Fibroblast of lung (primary cell): ENCODE data around the gene CXCR2. TPM values are rescaled to one million over a fixed set of nuclear protein-coding genes. Genes with fewer than 3 reads are reported as not detected.
A peak's percentile ranks its signal among the peaks of the same experiment; 100 is the strongest.

Experiments
- DNase-seq, 2 donors: peaks; one replicate each; pipeline versions ENCODE4 v3.0.0 to v3.0.0-alpha.2; 2010; ENCODE audit warnings: low read depth in 2 of 2
- H2AFZ ChIP-seq: 2 replicates; pipeline ENCODE4 v1.5.1; 2012; ENCODE audit warnings: low read length, control low read depth, inconsistent platforms
- H3K27ac ChIP-seq: 2 replicates; pipeline ENCODE4 v1.5.1; 2011; ENCODE audit warnings: low read length, control low read depth; ENCODE audit not compliant: insufficient read depth
- H3K27me3 ChIP-seq: 2 replicates; pipeline ENCODE4 v1.5.1; 2011; ENCODE audit warnings: mild to moderate bottlenecking, low read length; ENCODE audit not compliant: control insufficient read depth, insufficient read depth
- H3K36me3 ChIP-seq: 2 replicates; pipeline ENCODE4 v1.5.1; 2011; ENCODE audit warnings: low read length; ENCODE audit not compliant: control insufficient read depth, insufficient read depth
- H3K4me1 ChIP-seq: 2 replicates; pipeline ENCODE4 v1.5.1; 2011; ENCODE audit warnings: low read length; ENCODE audit not compliant: control insufficient read depth, insufficient read depth; ENCODE audit errors: extremely low read depth
- H3K4me2 ChIP-seq: 2 replicates; pipeline ENCODE4 v1.5.1; 2011; ENCODE audit warnings: low read length, control low read depth; ENCODE audit not compliant: insufficient read depth; ENCODE audit errors: extremely low read depth
- H3K4me3 ChIP-seq, 4 experiments: fragments of 200-600 bp in 1 of 4; sonication (generic) in 1 of 4; replicated peaks in 1 of 4; 2 replicates each; pipeline ENCODE4 v1.5.1; 2011 to 2016; ENCODE audit warnings: low read length in 4 of 4, low read depth in 3 of 4, mild to moderate bottlenecking in 3 of 4, control low read depth in 2 of 4, inconsistent platforms in 1 of 4, mixed read lengths in 1 of 4; ENCODE audit not compliant: insufficient read depth in 1 of 4; ENCODE audit errors: control extremely low read depth in 1 of 4
- H3K79me2 ChIP-seq: 2 replicates; pipeline ENCODE4 v1.5.1; 2012; ENCODE audit warnings: mild to moderate bottlenecking, low read length, inconsistent platforms; ENCODE audit not compliant: control insufficient read depth, insufficient read depth
- H3K9ac ChIP-seq: 2 replicates; pipeline ENCODE4 v1.5.1; 2011; ENCODE audit warnings: mild to moderate bottlenecking, low read length, control low read depth; ENCODE audit not compliant: insufficient read depth
- H3K9me3 ChIP-seq: 2 replicates; pipeline ENCODE4 v1.5.1; 2012; ENCODE audit warnings: low read depth, low read length; ENCODE audit not compliant: control insufficient read depth, insufficient read depth
- H4K20me1 ChIP-seq: 2 replicates; pipeline ENCODE4 v1.5.1; 2011; ENCODE audit warnings: low read length; ENCODE audit not compliant: control insufficient read depth, insufficient read depth; ENCODE audit errors: extremely low read depth
- EZH2 ChIP-seq: IDR thresholded peaks from 2 replicates; pipeline ENCODE4 v1.5.1; 2012; ENCODE audit warnings: low read length, control low read depth, mild to moderate bottlenecking; ENCODE audit errors: missing control alignments
- polyA plus RNA-seq, 2 donors: library from polyadenylated mRNA; depleted of rRNA in 1 of 2; stranded (reverse) in 1 of 2; unstranded in 1 of 2; fragments of >200 nt; gene quantifications; 2 replicates each; pipeline ENCODE4 v1.2.1, GENCODE V29; 2011 to 2012; ENCODE audit warnings: missing spikeins in 1 of 2
- total RNA-seq: library from RNA; depleted of rRNA; stranded (reverse); fragments of >200 nt; gene quantifications from 2 replicates; pipeline ENCODE4 v1.2.1, GENCODE V29; 2014
- TF ChIP-seq, protein P1 (sequence below), 2 donors: IDR thresholded peaks in 1 of 2; conservative IDR thresholded peaks in 1 of 2; 1 replicate in 1 of 2; 2 replicates in 1 of 2; pipeline ENCODE4 v1.5.1; 2011 to 2012; ENCODE audit warnings: low read length in 2 of 2, control low read depth in 1 of 2, inconsistent platforms in 1 of 2, low read depth in 1 of 2, mild to moderate bottlenecking in 1 of 2

The CXCR2 gene
- total and polyA plus RNA-seq, 2 donors (not counting 1 experiment from before 2014, with no cell fraction given) = not detected

DNA sequence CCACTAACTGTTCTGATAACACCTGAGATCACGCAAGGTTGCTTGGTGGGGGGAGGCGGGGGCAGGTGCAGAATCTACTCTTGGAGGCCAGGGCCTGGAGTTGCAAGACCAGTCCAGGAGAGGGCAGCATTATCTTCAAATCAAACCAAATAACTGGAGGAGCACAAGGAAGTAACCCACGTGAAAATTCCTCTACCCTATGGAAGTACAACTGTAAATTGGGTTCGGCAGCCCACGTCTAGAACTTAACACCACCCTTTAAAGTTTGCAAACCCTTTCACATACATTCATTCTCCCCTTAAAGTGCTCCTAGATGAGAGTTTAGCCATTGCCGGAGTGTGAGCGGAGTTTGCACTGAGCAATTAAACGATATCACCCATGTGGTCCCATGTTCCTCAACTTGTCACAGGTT, 60.5 kb downstream of the CXCR2 start:
- Histone ChIP-seq H3K9ac (no peak overlapping the region), H3K4me2 (peak overlapping the region; percentile 19), H3K4me1 (no peaks in the 10 kb centered on the region), H3K79me2 (no peaks in the 10 kb centered on the region), H2AFZ (peak overlapping the region; percentile 58), H3K27ac (no peak overlapping the region), H3K27me3 (peaks cover 11% of the 10 kb centered on the region), H4K20me1 (no peaks in the 10 kb centered on the region), H3K9me3 (no peaks in the 10 kb centered on the region), H3K36me3 (no peaks in the 10 kb centered on the region), H3K4me3 (no peak overlapping the region)
- peak; percentile 60 to 75 for DNase-seq
- TF ChIP-seq EZH2 = no peak
- TF ChIP-seq, protein P1, sequence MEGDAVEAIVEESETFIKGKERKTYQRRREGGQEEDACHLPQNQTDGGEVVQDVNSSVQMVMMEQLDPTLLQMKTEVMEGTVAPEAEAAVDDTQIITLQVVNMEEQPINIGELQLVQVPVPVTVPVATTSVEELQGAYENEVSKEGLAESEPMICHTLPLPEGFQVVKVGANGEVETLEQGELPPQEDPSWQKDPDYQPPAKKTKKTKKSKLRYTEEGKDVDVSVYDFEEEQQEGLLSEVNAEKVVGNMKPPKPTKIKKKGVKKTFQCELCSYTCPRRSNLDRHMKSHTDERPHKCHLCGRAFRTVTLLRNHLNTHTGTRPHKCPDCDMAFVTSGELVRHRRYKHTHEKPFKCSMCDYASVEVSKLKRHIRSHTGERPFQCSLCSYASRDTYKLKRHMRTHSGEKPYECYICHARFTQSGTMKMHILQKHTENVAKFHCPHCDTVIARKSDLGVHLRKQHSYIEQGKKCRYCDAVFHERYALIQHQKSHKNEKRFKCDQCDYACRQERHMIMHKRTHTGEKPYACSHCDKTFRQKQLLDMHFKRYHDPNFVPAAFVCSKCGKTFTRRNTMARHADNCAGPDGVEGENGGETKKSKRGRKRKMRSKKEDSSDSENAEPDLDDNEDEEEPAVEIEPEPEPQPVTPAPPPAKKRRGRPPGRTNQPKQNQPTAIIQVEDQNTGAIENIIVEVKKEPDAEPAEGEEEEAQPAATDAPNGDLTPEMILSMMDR (conservative IDR thresholded peaks at IDR 0.05 in 1 of 2, IDR thresholded peaks at IDR 0.05 in 1 of 2; ENCODE audit: low read depth in 1 of 2, low read length in 2 of 2) = peak; percentile 71 to 85

Other genes starting within 250 kb of the CXCR2 start
- gene TNS1, start 123.0 kb upstream of the CXCR2 start, total RNA-seq = 44.4 and 49.1 TPM in 2 replicates
- 13.9 and 47.1 TPM in 2 replicates for gene TNS1, start 123.0 kb upstream of the CXCR2 start, polyA plus RNA-seq
- gene RUFY4, start 56.8 kb upstream of the CXCR2 start, total RNA-seq = not detected in 2 replicates
- not detected in 2 replicates for gene RUFY4, start 56.8 kb upstream of the CXCR2 start, polyA plus RNA-seq
- gene CXCR1, start 40.9 kb downstream of the CXCR2 start, total RNA-seq = not detected in 2 replicates
- gene CXCR1, start 40.9 kb downstream of the CXCR2 start, polyA plus RNA-seq = not detected in 2 replicates
- 130 and 199 TPM in 2 replicates for gene ARPC2, start 91.2 kb downstream of the CXCR2 start, total RNA-seq
- gene ARPC2, start 91.2 kb downstream of the CXCR2 start, polyA plus RNA-seq = 778 and 893 TPM in 2 replicates
- under 0.01 TPM in 1 of 2 replicates, not detected in the other for gene GPBAR1, start 135.0 kb downstream of the CXCR2 start, total RNA-seq
- 0.02 TPM in 1 of 2 replicates, not detected in the other for gene GPBAR1, start 135.0 kb downstream of the CXCR2 start, polyA plus RNA-seq
- 110 and 139 TPM in 2 replicates for gene AAMP, start 144.1 kb downstream of the CXCR2 start, total RNA-seq
- 53.1 and 60.4 TPM in 2 replicates for gene AAMP, start 144.1 kb downstream of the CXCR2 start, polyA plus RNA-seq
- 21.3 and 27.7 TPM in 2 replicates for gene PNKD, start 144.5 kb downstream of the CXCR2 start, total RNA-seq
- gene PNKD, start 144.5 kb downstream of the CXCR2 start, polyA plus RNA-seq = 29.1 and 32.8 TPM in 2 replicates
- 168 and 235 TPM in 2 replicates for gene TMBIM1, start 166.5 kb downstream of the CXCR2 start, total RNA-seq
- gene TMBIM1, start 166.5 kb downstream of the CXCR2 start, polyA plus RNA-seq = 170 and 181 TPM in 2 replicates
- under 0.01 and 0.17 TPM in 2 replicates for gene CATIP, start 230.8 kb downstream of the CXCR2 start, total RNA-seq
- not detected in 2 replicates for gene CATIP, start 230.8 kb downstream of the CXCR2 start, polyA plus RNA-seq